Activated T-cell treated with anti-CD3 and anti-CD28 coated beads, Interleukin-2, amount 50 U/mL, for 48 hours (primary cell): Measurements from ENCODE around the gene WNT3A.

Source experiments
- DNase-seq, 2 experiments: peaks; one replicate each; pipeline ENCODE4 v3.0.0-alpha.2; 2020

Gene WNT3A

DNA sequence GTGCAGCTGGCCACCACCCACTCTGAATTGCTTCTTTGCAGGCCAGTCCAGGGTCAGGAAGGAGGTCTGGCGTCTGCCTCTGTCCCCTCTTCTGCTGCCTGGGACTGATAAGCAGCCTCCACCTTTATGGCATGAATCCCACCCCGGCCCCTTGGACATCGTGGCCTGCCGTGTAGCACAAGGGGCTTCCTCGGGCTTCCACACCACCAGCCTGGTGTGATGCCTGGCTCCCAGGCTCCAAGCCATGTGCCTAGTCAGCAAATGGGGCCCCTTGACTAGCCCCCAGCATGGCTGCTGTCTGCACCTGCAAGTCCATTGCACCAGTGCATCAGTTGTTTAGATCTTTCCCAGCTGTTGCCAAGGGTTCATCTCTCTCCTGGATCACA, 65.9 kb downstream of the WNT3A start:
- DNase-seq: no peak

DNA sequence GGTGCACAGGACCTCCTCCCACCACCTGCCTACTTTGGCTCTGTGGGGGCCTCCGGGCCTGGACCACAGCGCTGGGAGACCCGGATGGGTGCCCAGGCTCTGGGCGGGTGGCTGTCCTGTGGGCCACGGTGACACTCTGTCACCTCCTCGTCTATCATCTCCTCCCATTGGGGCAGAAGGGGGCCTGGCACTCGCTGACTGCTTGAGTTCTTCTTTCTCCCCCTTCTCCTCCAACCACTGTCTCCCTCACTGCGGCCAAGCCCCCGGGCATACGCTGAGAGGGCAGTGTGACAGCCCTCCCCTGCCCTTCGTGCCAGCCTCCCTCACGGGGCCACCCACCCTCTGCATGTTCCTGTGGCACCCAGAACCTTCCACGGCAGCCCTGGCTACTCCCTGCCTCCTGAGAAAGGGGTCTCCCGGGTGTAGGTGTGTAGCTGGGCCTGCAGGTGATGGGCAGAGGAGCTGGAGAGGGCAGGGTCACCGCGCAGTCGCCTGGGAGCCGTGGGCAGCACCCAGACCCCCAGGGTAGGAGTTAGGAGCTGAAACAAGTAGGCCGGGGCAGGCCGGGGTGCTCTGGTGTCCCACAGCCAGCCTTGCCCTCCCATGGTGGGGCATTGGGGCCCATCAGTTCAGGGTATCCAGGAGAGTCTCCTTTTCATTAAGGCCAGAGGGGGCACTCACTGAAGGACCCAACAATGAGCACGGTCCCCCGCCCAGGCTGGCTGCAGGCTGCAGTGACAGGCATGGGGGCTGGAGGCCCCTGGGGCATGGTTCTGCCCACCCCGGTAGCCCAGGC, 66.5 kb downstream of the WNT3A start:
- no peak for DNase-seq

DNA sequence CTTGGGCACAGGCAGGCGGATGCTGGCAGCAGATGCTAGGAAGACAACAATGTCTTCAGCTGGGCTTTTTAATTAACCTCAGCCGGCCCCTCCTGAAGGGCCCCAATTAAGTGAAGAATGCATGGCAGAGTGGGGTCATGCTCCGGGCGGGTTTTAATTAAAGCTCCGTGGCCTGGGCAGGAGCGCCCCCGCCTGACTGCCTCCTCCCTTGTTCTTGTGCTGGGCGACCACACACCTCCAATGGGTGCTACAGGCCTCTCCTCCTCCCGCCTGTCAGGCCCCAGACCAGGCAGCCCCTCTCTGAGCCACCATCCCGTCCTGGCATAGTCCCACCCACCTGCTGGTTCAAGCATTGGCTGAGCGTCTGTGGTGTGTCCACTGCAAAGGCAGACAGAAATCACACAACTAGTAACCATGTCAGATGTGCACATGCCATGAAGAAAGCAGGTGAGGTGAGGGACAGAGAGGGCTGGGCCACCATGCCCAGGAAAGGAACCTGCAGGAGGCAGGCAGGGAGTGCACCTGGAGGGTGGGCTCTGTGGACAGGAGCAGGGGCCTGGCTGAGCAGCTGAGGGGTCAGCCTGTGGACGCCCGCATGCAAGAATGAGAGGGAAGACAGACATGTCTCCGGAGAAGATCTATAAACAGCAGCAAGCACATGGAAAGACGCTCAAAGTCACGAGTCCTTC, 67.2 kb downstream of the WNT3A start:
- peak in 1 of 2 experiments; percentile 31 for DNase-seq

DNA sequence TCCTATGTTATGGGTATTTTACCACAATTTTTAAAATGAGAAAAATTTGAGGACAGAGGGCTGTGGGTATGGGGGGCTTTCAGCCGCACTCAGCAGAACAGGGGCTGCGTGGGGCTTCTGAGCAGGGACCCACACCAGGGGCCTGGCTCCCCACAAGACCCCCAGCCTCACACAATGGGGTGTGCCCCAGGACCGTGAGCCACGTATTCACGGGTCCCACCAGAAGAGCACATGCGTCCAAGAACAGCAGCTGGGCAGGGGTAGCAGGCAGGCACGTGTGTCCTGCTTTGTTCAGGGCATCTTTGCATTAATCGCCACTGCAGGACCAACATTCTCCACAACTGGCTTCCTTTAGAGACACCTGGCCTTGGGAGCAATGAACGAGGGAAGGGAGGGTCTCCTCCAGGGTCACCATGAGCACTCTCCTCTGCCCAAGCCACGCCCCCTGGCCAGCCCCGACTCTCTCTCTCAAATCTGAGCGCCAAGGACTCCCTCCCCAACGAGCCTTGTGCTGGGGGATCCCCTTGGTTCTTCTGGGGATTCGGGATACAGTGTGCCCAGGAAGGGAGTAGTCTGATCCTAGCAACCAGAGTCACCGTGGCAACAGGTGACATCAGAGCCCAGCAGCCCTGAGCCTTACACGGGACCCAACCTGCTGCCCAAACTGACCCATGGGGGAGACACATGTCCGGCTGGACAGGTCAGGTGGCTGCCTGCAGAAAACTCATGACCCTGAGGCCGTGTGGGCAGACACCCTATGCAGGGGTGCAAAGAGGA, 68.3 kb downstream of the WNT3A start:
- peak in 1 of 2 experiments; percentile 12 for DNase-seq

DNA sequence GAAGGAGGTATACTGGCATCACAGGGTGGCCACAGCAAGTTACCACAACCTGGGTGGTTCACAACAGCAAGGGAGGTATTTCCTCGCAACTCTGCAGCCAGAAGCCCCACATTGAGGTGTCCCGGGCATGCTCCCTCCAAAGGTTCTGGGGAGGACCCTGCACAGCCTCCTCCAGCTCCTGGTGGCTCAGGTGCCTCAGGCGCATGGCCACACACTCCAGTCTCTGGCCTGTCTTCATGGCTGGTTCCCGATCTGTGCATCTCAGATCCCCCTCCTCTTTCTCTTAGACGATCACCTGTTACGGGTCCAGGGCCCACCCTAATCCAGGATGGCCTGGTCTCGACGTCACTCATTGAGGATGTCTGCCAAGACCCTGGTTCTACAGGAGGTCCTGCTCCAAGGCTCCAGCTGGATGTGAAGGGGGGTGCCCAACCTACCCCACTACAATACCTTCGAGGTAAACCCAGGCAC, 69.0 kb downstream of the WNT3A start:
- DNase-seq: peak in 1 of 2 experiments; percentile 14

DNA sequence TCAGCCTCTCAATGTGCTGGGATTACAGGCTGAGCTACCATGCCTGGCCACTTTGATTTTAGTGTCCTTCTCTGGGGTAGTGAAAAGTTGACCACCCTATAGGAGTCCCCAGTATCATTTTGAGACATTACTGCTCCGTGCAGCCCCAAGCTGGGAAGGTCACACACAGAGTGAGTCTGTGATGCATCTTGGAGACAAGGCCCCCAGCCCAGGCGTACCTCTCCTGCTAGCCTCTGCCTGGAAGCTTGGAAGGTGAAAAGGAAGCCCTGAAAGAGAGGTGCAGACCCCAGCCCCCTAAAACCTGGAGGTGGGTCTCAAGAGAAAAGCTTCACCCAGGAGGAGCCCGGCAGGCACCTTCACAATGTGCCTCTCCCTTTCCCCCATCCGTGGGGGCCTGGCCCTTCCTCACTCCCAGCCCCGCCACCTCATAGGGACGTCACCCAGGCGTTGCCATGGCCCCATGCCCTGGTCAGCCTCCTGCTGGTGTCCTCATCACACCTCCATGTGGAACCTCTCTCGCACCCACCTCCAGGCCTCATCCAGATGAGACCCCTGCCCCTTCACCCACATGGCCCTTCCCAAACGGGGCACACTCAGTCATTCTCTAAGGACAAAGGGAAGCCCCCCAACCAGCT, 70.1 kb downstream of the WNT3A start:
- peak in 1 of 2 experiments; percentile 9 for DNase-seq

DNA sequence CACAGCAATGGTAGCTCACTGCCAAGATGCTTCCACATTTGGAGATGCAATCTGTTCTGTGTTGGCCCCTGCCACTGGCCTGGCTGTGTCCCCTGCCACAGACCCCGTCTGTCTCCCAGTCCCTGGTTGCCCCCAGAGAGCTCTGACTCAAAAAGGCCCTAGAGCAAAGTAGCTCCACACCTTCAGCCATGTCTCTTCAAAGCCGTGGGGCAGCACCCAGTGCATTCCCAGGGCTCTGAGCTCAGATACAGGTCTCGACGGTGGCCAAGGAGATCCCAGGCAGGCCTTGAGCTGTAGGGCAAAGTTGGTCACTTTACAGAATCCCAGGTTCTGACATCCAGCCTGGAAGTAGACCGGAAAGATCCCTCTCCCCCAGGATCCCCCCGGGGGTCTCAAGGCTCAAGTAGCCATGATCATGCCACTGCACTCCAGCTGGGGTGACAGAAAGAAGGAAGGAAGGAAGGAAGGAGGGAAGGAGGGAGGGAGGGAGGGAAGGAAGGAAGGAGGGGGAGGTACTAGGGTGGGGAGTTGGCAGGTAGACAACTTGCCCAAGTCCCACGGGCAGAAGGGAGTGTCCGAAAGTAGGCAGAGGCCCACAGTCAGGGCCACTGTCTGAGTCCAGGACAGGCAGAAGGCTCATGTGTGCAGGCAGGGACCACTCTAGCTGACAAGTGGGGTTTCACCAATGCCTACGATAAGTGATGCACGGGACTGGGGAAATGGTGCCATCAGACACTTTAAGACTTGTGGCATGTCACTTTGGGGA, 71.0 kb downstream of the WNT3A start:
- DNase-seq: peak in 1 of 2 experiments; percentile 14

DNA sequence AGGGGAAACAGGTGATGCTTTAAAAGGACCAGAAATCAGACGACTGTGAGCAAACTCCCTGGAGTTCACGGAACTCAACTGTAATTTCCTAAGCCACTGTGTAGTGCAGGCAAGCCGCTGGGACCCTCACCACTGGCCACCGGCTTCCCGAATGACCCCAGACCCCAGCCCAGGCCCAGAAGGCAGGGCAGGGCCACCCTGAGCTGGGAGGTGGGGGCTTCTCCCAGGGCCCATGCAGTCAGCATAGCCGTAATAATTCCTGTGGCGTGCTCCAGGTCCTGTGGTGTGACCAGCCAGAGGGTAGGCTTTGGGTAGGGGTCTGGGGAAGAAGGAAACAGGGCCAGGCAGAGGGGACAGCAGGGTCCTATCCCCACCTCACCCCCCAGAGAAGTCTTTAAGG, 72.2 kb downstream of the WNT3A start:
- DNase-seq: no peak

DNA sequence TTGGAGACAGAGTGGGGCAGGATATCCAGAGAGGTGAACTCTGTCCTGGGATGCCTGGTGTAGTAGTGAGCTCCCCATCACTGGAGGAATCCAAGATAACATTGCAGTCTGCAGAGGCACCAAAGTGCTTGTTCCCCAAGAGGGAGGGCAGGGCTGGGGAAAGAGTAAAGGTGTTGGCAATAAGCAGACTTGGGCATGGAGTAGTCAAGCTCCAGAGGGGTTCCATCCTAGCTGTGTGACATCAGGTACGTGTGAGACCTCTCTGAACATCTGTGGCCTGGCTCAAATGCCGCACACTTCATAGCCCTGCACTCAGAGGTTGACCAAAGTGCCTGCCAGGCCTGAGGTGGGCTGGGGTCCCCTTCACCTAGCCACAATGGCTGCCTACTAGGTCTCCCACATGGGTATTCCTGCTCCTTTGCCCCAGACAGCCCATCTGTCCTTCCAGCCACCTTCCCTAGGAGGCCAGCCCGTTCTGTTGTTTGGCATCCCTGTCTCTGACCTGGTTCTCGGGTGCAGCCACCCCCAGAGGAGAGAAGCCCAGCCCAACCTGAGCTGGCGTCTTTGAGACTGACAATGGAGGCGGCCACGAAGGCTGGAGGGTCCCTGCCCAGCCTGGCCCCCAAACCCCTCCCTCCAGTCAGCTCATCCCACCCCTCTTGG, 72.9 kb downstream of the WNT3A start:
- no peak for DNase-seq

DNA sequence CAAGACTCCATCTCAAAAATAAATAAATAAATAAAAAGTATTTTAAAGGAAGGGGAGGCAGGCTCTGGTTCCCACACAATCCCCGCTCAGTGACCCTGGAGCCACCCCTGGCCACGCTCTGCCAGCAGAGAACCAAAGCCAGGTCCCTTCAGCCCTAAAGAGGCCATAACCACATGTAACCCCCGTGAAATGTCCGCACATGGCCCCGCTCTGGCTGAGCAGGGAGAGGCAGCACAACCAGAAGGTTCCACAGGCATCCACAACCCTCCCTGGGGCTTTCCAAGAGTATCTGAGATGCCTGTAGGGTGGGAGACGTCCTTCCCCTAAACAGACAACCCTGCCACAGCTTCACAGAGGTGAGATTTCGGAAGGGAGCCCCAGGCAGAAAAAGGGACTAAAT, 74.3 kb downstream of the WNT3A start:
- DNase-seq: no peak

DNA sequence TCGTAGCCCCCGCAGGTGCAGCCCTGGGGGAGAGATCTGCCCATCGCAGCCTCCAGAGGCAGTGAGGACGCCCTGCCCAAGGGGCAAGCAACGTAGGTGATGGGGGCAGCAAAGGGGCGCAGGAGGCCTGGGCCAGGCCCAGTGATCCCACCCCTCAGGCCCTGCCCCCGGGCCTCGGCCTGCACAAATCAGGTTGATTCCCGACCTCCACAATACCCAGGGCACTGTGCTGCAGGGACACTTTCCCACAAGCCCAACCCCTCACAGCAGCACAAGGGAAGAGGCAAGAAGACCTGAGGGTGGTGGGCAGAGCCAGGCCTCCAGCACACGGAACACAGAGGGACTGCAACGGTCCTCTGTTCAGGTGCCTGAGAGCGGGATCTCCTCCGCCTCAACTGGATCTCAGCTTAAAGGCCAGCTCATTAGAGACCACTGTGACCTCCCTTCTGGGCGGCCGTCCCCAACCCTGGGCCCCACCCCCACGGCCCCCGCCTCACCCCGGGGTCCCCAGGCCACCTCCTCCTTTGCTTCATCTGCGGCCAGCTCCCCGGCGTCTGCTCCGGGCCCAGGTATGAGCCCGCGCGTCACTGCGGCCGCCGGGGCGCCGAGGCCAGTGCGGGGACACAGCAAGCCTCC, 74.9 kb downstream of the WNT3A start:
- DNase-seq: peak in 1 of 2 experiments; percentile 49

DNA sequence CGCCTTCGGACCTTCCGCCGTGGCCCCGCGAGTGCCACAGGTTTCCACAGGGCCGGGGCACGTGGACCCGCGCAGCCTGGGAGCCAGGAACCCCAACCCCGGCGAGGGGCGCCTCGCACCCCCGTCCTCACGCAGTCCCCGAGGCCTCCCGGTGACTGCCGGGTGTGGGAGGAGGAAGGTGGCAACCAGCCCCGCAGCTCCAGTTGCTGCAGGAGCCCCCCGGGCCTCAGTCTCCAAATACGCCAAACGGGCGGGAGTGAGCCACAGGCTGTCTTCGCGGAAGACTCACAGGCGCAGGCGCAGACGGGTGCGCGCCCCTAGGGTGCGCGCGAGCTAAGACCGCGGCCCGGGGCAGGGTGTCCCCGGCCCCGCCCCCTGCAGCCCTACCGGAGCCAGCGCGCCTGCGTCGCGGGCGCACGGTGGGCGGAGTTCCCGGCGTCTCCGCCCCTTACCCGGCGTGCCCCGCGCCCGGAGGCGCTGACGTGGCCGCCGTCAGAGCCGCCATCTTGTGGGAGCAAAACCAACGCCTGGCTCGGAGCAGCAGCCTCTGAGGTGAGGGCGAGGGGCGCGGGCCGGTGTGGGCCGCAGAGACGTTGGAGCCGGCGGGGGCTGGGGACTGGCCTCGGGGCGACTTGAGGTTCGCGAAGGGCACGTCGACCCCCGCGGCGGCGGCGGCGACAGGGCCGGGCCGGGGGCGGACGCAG, 75.6 kb downstream of the WNT3A start, which contains the start of gene ARF1:
Gene ARF1 (plus strand): TSS at position 495 of the 704 bp plus-strand sequence. CDS start 14,407 bp downstream, outside the sequence.
- peak; percentile 94 to 96 for DNase-seq

DNA sequence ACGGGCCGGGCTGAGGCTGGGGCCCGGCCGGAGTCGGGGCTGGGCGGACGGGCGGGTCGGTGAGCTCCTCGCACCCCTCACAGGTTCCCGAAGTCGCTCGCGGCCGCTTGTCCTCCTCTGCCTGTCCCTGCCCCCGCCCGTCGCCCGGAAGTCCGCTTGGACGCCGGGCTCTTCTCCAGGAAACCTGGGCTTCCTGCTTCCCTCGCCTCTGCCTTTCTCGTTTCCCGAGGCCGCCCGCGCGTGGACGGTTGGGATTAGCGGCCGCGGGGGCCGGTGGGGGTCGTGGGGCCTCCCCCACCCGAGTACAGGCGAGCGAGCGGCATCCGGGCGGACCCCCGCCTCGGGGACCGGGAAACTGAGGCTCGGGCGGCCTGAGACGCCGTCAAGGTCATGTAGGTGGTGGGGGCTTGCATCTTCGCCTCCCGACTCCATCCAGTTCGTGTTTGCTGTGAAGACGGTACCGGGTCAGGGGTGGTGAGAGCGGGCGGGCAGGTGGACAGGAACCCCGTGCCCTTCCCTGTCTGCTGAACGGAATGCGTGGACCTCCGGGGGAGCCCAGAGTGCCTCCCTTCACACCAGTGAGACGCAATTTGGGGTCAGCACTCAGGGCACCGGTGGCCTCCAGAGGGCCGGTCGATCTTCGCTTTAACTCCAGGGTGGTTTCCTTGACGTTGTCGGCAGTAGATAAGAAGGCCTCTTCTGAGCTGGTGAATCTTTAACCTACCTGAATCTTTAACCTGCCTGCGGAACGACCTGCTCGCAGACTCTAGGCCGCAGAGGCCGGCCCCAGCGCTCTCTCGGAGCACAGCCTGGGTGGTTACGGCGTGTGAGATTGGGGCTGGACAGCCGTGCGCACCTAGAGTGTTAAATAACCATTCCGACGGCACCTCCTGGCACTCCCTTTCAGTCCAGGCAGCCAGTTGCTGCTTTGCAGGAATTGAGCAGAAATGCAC, 76.4 kb downstream of the WNT3A start:
- peak in 1 of 2 experiments; percentile 46 for DNase-seq

DNA sequence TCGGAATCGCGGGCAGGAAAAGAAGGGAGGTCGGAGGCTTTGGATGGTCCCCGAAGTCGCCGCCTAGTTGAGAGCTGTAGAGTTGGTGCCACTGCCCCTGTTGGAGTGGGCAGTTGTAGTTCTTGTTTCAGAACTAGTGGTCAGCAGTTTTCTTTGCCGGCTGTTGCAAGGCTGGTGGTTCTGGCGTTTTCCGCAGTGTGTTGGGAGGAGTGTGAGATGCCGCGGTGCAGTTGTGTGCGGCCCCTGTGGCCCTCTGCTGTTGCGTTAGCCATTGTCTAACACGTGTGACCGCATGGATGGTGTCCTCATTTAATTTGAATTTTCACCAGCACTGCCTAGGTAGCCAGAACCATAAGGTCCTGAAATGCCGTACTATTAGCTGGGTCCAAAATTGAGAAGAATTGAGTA, 77.1 kb downstream of the WNT3A start:
- DNase-seq: no peak

DNA sequence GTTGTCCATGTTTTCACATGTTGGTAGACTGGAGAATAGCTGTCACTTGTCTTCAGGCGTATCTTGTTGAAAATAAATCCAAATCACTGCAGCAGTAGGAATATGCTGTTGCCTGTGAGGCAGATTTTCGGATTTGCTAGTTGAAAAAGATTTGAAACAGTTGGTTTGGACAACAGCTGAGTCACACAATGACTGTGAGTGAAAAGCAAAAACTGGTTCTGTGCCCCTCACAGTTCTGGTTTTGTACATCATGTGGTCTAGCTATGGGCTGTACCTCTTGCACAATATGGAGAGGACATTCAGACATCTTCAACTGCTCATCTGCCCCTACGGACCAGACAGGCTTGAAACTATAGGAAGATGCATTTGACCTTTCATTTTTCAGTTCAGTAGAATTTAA, 77.5 kb downstream of the WNT3A start:
- DNase-seq: peak in 1 of 2 experiments; percentile 41

DNA sequence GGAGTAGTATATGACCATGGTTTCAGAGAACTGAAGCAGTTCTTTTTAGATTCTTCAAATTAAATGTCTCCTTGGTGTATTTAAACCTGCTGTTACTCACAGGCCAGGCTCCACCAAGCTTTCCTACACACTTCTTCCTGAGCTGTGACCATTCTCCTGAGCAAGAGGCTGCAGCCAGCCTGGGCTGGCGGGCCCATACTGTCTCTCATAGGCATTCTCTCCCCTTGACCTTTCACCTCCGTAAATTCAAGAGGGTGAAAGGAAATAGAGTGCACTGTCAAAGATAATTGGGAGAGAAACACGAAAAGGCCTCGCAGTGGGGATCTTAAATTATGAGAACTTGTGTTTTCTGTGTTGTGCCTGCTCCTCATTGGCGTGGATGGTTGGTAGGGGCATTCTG, 78.0 kb downstream of the WNT3A start:
- DNase-seq: no peak

DNA sequence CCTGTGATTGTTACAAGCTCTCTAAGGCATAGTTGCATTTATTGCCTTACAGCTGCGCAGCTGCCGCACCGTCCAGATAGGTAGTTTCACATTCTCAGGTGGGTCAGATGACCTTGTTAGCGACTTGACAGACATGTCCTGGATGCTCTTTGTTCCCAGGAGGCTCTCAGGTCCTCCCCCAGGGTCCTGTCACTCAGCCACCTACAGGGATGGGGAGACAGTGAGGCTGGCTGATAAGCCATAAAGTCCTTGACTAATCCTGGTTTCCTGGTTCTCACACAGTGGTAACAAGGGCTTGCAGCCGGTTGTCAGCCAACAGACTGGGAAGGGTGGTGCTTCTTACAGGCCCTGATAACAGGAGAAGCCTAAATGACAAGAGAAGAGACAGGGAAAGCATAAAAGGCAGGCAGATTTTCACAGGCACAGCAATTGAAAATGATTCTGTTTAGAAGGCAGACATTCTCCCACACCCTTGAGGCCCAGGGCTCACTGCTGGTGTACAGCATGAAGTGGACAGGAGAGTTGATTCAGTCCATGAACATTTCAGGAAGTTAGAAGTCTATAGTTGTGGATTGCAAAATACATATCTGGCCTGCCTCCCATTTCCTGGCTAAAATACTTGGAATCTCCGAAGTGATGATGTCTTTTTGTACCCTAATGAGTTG, 78.6 kb downstream of the WNT3A start:
- no peak for DNase-seq

DNA sequence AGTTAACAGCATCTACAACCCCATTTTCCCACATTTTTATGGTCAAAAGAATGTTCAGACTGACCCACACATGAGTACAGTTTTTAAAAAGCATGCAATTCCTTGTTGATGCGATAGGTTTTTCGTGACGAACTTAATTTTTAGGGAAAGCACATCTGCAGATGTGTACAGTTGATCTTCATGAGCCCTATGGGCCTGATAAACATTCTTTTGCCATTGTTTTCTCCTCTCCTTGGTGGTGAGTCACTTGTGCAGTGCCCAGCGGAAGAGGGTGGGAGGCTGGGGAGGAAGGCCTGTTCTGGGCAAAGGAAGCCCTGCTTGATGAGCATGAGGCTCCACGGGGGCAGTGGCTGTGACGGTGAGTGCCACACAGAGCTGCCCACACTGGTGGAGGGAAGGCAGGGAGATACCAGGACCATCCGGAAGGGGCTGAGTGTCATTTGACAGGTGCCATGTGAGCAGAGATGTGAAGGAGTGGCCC, 81.0 kb downstream of the WNT3A start:
- peak; percentile 45 to 48 for DNase-seq
